GM12801 (cell line): ENCODE results near the gene MYEOV.

ENCODE experiments used
- CTCF ChIP-seq: IDR thresholded peaks from one replicate; pipeline ENCODE4 v1.5.1; 2011; ENCODE audit warnings: control low read depth; ENCODE audit not compliant: insufficient read length; ENCODE audit errors: extremely low read depth

MYEOV gene

GRCh38 chr11:69267395-69267805 is 26.6 kb upstream of the MYEOV start:
- TF ChIP-seq CTCF: no peak

- no peak for TF ChIP-seq CTCF
Observed at GRCh38 chr11:69268911-69269310, 25.0 kb upstream of the MYEOV start.

- TF ChIP-seq CTCF: no peak
Observed at GRCh38 chr11:69269388-69269787, 24.6 kb upstream of the MYEOV start.

- no peak for TF ChIP-seq CTCF
Observed at GRCh38 chr11:69269926-69270697, 23.8 kb upstream of the MYEOV start.

- no peak for TF ChIP-seq CTCF
Observed at GRCh38 chr11:69270941-69271340, 23.0 kb upstream of the MYEOV start.

- no peak for TF ChIP-seq CTCF
Observed at GRCh38 chr11:69272055-69272454, 21.9 kb upstream of the MYEOV start.

GRCh38 chr11:69272831-69273485 is 21.0 kb upstream of the MYEOV start:
- TF ChIP-seq CTCF: no peak
